Activated CD8-positive, alpha-beta T cell treated with anti-CD3 and anti-CD28 coated beads for 36 hours (primary cell): Measurements from ENCODE around the gene OXCT2. TPM values are rescaled to one million over a fixed set of nuclear protein-coding genes. Genes with fewer than 3 reads are reported as not detected.

Experiments
- ATAC-seq: fragments of 200-7000 bp; cut with Tn5 transposase; one replicate; pipeline ENCODE4 v1.10.0; 2021; ENCODE audit warnings: mild to moderate bottlenecking, moderate library complexity
- CTCF ChIA-PET: fragments of 350-600 bp; sonication (Branson Sonifier 250); formaldehyde crosslinking; loops from one replicate; lab custom pipeline; 2021; ENCODE audit warnings: antibody characterized with exemption; lab: Charles Lee
- POLR2A ChIA-PET: fragments of 350-600 bp; sonication (Branson Sonifier 250); formaldehyde crosslinking; loops from one replicate; lab custom pipeline; 2021; ENCODE audit warnings: antibody characterized with exemption; lab: Charles Lee
- DNase-seq: peaks from one replicate; pipeline ENCODE4 v3.0.0-alpha.2; 2020
- H3K27ac Mint-ChIP-seq: one replicate; pipeline ENCODE4 v1.8.0; 2021; ENCODE audit warnings: mild to moderate bottlenecking, mixed read lengths
- H3K27me3 Mint-ChIP-seq: one replicate; pipeline ENCODE4 v1.8.0; 2021; ENCODE audit warnings: mixed read lengths
- H3K36me3 Mint-ChIP-seq: one replicate; pipeline ENCODE4 v1.8.0; 2021; ENCODE audit warnings: low read depth, mixed read lengths
- H3K4me1 Mint-ChIP-seq: one replicate; pipeline ENCODE4 v1.8.0; 2021; ENCODE audit warnings: low read depth, mixed read lengths
- H3K4me3 Mint-ChIP-seq: one replicate; pipeline ENCODE4 v1.8.0; 2021; ENCODE audit warnings: mild to moderate bottlenecking, moderate library complexity, mixed read lengths
- H3K9me3 Mint-ChIP-seq: one replicate; pipeline ENCODE4 v1.8.0; 2021; ENCODE audit warnings: mixed read lengths
- CTCF ChIP-seq: fragments of 200-600 bp; IDR thresholded peaks from one replicate; pipeline ENCODE4 v1.8.0; 2022; ENCODE audit warnings: antibody characterized with exemption, mild to moderate bottlenecking
- intact Hi-C: fragments of 100-400 bp; cut with micrococcal nuclease; formaldehyde crosslinking; loops from one replicate; pipeline ENCODE4 v1.10.0; 2022
- total RNA-seq, 2 experiments: library from RNA; stranded (reverse); gene quantifications; one replicate each; pipeline ENCODE4 v1.2.3, GENCODE V29; 2021

Gene OXCT2
- total RNA-seq, 2 experiments from 2014 or later = 2.7 to 4.2 TPM

DNA sequence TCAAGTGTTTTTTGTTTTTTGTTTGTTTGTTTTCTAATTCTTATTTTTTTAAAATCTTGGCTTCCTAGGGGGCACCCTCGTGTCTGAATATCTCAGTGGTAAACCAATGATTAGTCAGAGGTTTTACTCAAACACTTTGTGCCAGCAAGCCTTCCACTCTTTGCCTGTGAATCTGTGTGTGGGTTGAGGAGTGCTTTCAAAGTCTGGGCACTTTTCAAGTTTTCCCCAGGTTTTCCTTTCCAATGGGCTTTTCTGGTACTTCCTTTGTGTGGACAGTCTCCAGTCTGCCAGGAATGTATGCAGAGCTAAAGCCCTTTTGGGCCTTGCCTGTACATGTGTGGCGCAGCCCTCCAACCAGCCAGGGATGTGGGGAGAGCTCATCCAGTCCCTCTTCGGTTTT, 42.1 kb downstream of the OXCT2 start:
- H3K4me3 Mint-ChIP-seq = no peak overlapping the region
- ChIA-PET CTCF (interaction anchor here (0.8 to 1.1 kb wide), 3 partner anchors 9 to 123 kb away, joined by 3 to 4 read pairs (median 3); no protein-coding TSS in a partner anchor), POLR2A (no interaction called here)
- H3K9me3 Mint-ChIP-seq = no peaks in the 10 kb centered on the region
- TF ChIP-seq CTCF = no peak
- H3K27me3 Mint-ChIP-seq = peaks cover 62% of the 10 kb centered on the region
- intact Hi-C loops = no loop called here
- ATAC-seq (no peak), DNase-seq (no peak)
- no peaks in the 10 kb centered on the region for H3K36me3 Mint-ChIP-seq
- H3K4me1 Mint-ChIP-seq = peaks cover 11% of the 10 kb centered on the region
- no peak overlapping the region for H3K27ac Mint-ChIP-seq

- H3K27me3 Mint-ChIP-seq = peaks cover 57% of the 10 kb centered on the region
- no peak overlapping the region for H3K4me3 Mint-ChIP-seq
- CTCF ChIA-PET = interaction anchor here (1.3 to 1.5 kb wide), 2 partner anchors 69 to 122 kb away, joined by 3 to 6 read pairs; no protein-coding TSS in a partner anchor
- ATAC-seq (no peak), DNase-seq (no peak)
- no peaks in the 10 kb centered on the region for H3K9me3 Mint-ChIP-seq
- intact Hi-C loops = no loop called here
- peaks cover 9% of the 10 kb centered on the region for H3K4me1 Mint-ChIP-seq
- TF ChIP-seq CTCF = no peak
- H3K36me3 Mint-ChIP-seq = no peaks in the 10 kb centered on the region
- POLR2A ChIA-PET = no interaction called here
- no peak overlapping the region for H3K27ac Mint-ChIP-seq
These were observed 43.2 kb downstream of the OXCT2 start for GRCh38 chr1:39727932-39728317.

- H3K4me1 Mint-ChIP-seq = peaks cover 9% of the 10 kb centered on the region
- peak; percentile 20 for ATAC-seq
- ChIA-PET POLR2A (no interaction called here), CTCF (interaction anchor here (1.0 to 1.5 kb wide), 3 partner anchors 13 to 121 kb away, joined by 3 to 6 read pairs (median 3); no protein-coding TSS in a partner anchor)
- no peak overlapping the region for H3K4me3 Mint-ChIP-seq
- no peaks in the 10 kb centered on the region for H3K36me3 Mint-ChIP-seq
- TF ChIP-seq CTCF = no peak
- DNase-seq = no peak
- H3K27me3 Mint-ChIP-seq = peaks cover 54% of the 10 kb centered on the region
- intact Hi-C loops = no loop called here
- no peaks in the 10 kb centered on the region for H3K9me3 Mint-ChIP-seq
- H3K27ac Mint-ChIP-seq = no peak overlapping the region
These were observed 43.8 kb downstream of the OXCT2 start for GRCh38 chr1:39727221-39727931.

DNA sequence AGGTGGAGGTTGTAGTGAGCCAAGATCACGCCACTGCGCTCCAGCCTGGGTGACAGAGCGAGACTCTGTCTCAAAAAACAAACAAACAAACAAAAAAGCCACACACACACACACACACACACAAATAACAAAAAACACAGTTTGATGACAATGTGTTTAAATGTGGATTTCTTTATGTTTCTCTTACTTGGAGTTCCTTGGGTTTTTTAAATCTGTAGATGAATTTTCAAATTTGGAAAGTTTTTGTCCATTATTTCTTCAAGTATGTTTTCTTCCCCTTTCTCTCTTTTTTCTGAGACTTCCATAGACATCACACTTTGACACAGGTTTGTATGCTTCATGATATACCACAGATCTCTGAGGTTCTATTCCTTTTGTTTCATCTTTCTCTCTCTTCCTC, 44.5 kb downstream of the OXCT2 start:
- intact Hi-C loops = no loop called here
- Mint-ChIP-seq H3K27ac (no peak overlapping the region), H3K27me3 (peaks cover 58% of the 10 kb centered on the region), H3K36me3 (no peaks in the 10 kb centered on the region), H3K9me3 (no peaks in the 10 kb centered on the region), H3K4me1 (peaks cover 9% of the 10 kb centered on the region), H3K4me3 (no peak overlapping the region)
- DNase-seq (no peak), ATAC-seq (no peak)
- ChIA-PET POLR2A (no interaction called here), CTCF (interaction anchor here (1.0 to 3.0 kb wide), 4 partner anchors 13 to 120 kb away, joined by 3 to 14 read pairs (median 8); no protein-coding TSS in a partner anchor)
- no peak for TF ChIP-seq CTCF

- ChIA-PET CTCF (interaction anchor here (0.8 to 1.3 kb wide), 3 partner anchors 78 to 116 kb away, joined by 3 to 4 read pairs (median 4); no protein-coding TSS in a partner anchor), POLR2A (no interaction called here)
- Mint-ChIP-seq H3K27me3 (peaks cover 40% of the 10 kb centered on the region), H3K27ac (no peak overlapping the region), H3K9me3 (no peaks in the 10 kb centered on the region), H3K4me1 (peaks cover 4% of the 10 kb centered on the region), H3K4me3 (no peak overlapping the region), H3K36me3 (no peaks in the 10 kb centered on the region)
- ATAC-seq = no peak
- DNase-seq = no peak
- TF ChIP-seq CTCF = no peak
- intact Hi-C loops = loop anchor here (5.0 kb wide), 2 partner anchors 55 to 115 kb away; no protein-coding TSS in a partner anchor
These were observed 48.7 kb downstream of the OXCT2 start for GRCh38 chr1:39722495-39722894.
